ENCODE results near the gene DDRGK1. TPM values are rescaled to one million over a fixed set of nuclear protein-coding genes. Genes with fewer than 3 reads are reported as not detected.

Gene DDRGK1
- total RNA-seq, 1 donor from 2014 or later: 108 TPM

- TF ChIP-seq, protein P1, sequence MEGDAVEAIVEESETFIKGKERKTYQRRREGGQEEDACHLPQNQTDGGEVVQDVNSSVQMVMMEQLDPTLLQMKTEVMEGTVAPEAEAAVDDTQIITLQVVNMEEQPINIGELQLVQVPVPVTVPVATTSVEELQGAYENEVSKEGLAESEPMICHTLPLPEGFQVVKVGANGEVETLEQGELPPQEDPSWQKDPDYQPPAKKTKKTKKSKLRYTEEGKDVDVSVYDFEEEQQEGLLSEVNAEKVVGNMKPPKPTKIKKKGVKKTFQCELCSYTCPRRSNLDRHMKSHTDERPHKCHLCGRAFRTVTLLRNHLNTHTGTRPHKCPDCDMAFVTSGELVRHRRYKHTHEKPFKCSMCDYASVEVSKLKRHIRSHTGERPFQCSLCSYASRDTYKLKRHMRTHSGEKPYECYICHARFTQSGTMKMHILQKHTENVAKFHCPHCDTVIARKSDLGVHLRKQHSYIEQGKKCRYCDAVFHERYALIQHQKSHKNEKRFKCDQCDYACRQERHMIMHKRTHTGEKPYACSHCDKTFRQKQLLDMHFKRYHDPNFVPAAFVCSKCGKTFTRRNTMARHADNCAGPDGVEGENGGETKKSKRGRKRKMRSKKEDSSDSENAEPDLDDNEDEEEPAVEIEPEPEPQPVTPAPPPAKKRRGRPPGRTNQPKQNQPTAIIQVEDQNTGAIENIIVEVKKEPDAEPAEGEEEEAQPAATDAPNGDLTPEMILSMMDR (IDR thresholded peaks at IDR 0.05; ENCODE audit: insufficient read depth, low read length, poor library complexity, severe bottlenecking): no peak
- H3K4me3 ChIP-seq (ENCODE audit: low read depth, low read length): no peak overlapping the region
- no peaks in the 10 kb centered on the region for H3K36me3 ChIP-seq (ENCODE audit: control insufficient read depth, insufficient read depth, low read length)
- no peaks in the 10 kb centered on the region for H3K27me3 ChIP-seq (ENCODE audit: control insufficient read depth, insufficient read depth, low read length)
- no peak for DNase-seq (ENCODE audit: low read depth)
These were observed 23.7 kb upstream of the DDRGK1 start for GRCh38 chr20:3227936-3228749.

DNA sequence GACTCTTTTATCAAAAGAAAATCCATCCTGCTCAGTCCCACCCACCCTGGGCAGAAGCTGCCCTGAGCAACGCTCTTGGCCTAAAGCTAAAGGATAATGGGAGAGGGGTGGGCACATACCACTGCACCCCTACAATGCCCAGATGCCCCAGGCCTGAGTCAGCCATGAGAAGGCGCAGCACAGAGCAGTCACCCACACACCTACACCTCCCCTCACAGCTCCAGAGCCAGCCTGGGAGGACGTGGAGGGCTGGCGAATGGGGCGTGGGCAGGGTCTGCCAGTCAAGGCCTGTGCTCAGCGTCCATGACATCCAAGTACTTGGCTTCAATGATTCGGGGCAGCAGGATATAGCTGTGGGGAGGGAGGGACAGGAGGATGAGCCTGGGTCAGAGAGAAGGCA is 23.0 kb upstream of the DDRGK1 start:
- DNase-seq (ENCODE audit: low read depth): peak; percentile 47
- no peaks in the 10 kb centered on the region for H3K27me3 ChIP-seq (ENCODE audit: control insufficient read depth, insufficient read depth, low read length)
- no peaks in the 10 kb centered on the region for H3K36me3 ChIP-seq (ENCODE audit: control insufficient read depth, insufficient read depth, low read length)
- TF ChIP-seq, protein P1 (IDR thresholded peaks at IDR 0.05; ENCODE audit: insufficient read depth, low read length, poor library complexity, severe bottlenecking): no peak
- H3K4me3 ChIP-seq (ENCODE audit: low read depth, low read length): no peak overlapping the region

DNA sequence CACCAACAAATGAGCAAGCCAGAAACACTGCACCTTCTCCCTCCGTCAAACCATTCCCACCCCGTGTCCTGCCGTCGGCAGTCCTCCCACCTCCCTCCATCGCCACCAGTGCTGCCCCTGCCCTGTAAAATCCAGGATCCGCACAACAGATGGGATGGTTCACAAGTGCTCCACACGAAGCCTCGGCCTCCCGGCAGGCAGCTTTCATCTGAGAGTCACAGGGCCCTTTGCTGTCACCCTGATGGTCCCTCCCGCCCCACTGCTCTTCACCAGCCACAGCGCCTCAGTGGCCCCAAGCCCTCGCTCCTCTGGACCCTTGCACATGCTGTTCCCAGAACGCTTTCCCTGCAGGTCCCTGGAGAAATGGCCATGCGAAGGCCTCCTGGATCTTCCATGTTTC is 22.4 kb upstream of the DDRGK1 start:
- TF ChIP-seq, protein P1 (IDR thresholded peaks at IDR 0.05; ENCODE audit: insufficient read depth, low read length, poor library complexity, severe bottlenecking): no peak
- no peak for DNase-seq (ENCODE audit: low read depth)
- H3K36me3 ChIP-seq (ENCODE audit: control insufficient read depth, insufficient read depth, low read length): no peaks in the 10 kb centered on the region
- no peak overlapping the region for H3K4me3 ChIP-seq (ENCODE audit: low read depth, low read length)
- no peaks in the 10 kb centered on the region for H3K27me3 ChIP-seq (ENCODE audit: control insufficient read depth, insufficient read depth, low read length)

DNA sequence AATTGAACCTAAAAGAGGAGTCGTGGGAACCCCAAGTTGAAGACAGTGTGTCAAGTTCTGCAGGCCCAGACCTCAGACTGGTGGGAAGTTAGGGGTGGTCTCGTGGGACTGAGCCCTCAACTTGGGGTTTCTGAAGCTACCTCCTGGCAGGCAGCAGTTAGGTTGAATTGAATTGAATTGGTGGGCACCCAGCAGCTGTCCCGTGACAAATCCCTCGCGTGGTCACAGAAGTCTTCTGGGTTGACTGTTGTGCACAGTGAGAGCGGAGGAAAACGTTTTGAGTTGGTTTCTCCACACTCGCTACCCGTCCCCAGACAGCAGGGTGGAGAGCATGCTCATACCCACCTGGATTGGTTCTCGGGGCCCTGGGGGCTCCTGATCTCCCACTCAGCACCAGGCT is 21.6 kb upstream of the DDRGK1 start:
- no peaks in the 10 kb centered on the region for H3K27me3 ChIP-seq (ENCODE audit: control insufficient read depth, insufficient read depth, low read length)
- H3K4me3 ChIP-seq (ENCODE audit: low read depth, low read length): no peak overlapping the region
- DNase-seq (ENCODE audit: low read depth): no peak
- TF ChIP-seq, protein P1 (IDR thresholded peaks at IDR 0.05; ENCODE audit: insufficient read depth, low read length, poor library complexity, severe bottlenecking): no peak
- H3K36me3 ChIP-seq (ENCODE audit: control insufficient read depth, insufficient read depth, low read length): no peaks in the 10 kb centered on the region

DNA sequence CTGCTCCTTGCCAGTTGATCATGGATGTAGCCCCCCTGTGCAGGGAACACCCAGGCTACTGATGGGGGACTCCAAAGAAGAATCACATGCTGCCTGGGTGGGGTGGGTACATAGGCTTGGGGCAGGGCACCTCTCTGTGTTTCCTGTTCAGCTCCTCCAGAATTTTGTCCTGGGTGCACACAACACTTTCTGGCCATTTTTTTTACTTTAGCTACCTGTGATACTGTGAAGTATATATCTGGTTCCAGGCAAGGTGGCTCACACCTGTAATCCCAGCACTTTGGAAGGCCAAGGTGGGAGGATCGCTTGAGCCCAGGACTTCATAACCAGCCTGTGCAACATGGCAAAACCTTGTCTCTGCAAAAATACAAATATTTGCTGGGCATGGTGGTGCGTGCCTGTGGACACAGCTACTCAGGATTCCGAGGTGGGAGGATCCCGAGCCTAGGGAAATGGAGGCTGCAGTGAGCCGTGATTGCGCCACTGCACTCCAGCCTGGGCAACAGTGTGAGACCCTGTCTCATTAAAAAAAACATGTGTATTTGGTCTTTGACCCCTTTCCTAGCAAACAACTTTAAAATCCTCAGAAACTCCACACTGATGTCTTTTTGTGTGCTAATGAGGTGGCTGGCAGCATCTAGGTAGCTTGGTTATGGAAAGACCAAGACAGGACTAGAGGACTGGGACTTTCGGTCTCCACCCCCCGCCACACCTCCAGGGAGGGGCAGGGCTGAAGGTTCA is 20.4 kb upstream of the DDRGK1 start:
- DNase-seq (ENCODE audit: low read depth): no peak
- no peaks in the 10 kb centered on the region for H3K27me3 ChIP-seq (ENCODE audit: control insufficient read depth, insufficient read depth, low read length)
- no peak overlapping the region for H3K4me3 ChIP-seq (ENCODE audit: low read depth, low read length)
- TF ChIP-seq, protein P1 (IDR thresholded peaks at IDR 0.05; ENCODE audit: insufficient read depth, low read length, poor library complexity, severe bottlenecking): no peak
- H3K36me3 ChIP-seq (ENCODE audit: control insufficient read depth, insufficient read depth, low read length): no peaks in the 10 kb centered on the region
